ENCODE data around the gene RFX4. TPM values are rescaled to one million over a fixed set of nuclear protein-coding genes. Genes with fewer than 3 reads are reported as not detected.

The RFX4 gene
- total and polyA plus RNA-seq, 9 of the 15 experiments (the other 6 are each of a cell fraction or from before 2014, with no cell fraction given), result not detected

DNA sequence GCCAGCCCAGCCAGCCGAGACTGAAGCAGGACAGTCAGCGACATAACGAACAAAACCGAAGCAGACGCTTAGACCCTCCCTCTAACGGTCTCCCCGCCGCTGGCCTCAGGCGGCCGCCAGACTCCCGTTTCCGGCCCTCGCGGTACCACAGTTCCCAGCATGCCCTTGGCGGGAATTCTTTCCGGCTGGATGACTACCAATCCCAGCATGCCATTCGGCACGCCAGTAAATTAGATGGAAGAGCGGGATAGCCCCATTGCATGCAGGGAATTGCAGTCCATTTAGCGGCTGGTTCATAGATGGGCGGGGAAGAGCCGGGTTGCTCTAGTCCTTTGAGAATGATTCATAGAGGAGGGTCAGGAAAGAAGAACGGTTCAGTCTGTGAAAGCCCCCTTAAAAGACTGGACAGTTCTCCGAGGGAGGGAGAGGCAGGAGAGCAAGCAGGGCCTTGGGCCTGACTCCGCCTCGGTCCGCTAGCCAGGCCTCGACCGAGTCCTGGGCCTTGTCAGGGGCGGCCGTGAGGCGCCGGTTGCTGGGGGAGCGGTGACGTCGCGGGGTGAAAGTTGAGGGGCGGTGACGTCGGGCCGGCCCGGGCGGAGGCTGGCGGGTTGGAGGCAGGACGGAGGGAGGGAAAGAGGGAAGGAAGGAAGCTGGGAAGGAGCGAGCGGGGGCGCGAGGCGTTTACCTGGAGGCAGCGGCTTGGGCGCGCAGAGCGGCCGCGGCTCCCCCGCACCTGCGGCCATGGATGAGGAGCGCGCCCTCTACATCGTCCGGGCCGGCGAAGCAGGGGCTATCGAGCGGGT is 191.4 kb downstream of the RFX4 start, which contains the start of gene RIC8B (continued):
- TF ChIP-seq, protein P1, sequence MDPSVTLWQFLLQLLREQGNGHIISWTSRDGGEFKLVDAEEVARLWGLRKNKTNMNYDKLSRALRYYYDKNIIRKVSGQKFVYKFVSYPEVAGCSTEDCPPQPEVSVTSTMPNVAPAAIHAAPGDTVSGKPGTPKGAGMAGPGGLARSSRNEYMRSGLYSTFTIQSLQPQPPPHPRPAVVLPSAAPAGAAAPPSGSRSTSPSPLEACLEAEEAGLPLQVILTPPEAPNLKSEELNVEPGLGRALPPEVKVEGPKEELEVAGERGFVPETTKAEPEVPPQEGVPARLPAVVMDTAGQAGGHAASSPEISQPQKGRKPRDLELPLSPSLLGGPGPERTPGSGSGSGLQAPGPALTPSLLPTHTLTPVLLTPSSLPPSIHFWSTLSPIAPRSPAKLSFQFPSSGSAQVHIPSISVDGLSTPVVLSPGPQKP (CRISPR knock-in tag; IDR thresholded peaks at IDR 0.05), result no peak
- TF ChIP-seq, protein P2, sequence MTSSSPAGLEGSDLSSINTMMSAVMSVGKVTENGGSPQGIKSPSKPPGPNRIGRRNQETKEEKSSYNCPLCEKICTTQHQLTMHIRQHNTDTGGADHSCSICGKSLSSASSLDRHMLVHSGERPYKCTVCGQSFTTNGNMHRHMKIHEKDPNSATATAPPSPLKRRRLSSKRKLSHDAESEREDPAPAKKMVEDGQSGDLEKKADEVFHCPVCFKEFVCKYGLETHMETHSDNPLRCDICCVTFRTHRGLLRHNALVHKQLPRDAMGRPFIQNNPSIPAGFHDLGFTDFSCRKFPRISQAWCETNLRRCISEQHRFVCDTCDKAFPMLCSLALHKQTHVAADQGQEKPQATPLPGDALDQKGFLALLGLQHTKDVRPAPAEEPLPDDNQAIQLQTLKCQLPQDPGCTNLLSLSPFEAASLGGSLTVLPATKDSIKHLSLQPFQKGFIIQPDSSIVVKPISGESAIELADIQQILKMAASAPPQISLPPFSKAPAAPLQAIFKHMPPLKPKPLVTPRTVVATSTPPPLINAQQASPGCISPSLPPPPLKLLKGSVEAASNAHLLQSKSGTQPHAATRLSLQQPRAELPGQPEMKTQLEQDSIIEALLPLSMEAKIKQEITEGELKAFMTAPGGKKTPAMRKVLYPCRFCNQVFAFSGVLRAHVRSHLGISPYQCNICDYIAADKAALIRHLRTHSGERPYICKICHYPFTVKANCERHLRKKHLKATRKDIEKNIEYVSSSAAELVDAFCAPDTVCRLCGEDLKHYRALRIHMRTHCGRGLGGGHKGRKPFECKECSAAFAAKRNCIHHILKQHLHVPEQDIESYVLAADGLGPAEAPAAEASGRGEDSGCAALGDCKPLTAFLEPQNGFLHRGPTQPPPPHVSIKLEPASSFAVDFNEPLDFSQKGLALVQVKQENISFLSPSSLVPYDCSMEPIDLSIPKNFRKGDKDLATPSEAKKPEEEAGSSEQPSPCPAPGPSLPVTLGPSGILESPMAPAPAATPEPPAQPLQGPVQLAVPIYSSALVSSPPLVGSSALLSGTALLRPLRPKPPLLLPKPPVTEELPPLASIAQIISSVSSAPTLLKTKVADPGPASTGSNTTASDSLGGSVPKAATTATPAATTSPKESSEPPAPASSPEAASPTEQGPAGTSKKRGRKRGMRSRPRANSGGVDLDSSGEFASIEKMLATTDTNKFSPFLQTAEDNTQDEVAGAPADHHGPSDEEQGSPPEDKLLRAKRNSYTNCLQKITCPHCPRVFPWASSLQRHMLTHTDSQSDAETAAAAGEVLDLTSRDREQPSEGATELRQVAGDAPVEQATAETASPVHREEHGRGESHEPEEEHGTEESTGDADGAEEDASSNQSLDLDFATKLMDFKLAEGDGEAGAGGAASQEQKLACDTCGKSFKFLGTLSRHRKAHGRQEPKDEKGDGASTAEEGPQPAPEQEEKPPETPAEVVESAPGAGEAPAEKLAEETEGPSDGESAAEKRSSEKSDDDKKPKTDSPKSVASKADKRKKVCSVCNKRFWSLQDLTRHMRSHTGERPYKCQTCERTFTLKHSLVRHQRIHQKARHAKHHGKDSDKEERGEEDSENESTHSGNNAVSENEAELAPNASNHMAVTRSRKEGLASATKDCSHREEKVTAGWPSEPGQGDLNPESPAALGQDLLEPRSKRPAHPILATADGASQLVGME (CRISPR knock-in tag; IDR thresholded peaks at IDR 0.05), result no peak
- TF ChIP-seq PHB2 (IDR thresholded peaks at IDR 0.05; ENCODE audit: low read depth) (no peak), RBM39 (optimal IDR thresholded peaks at IDR 0.05; ENCODE audit: low read depth, low read length) (no peak), ZNF24 (IDR thresholded peaks at IDR 0.05) (no peak), ZNF551 (CRISPR knock-in tag; IDR thresholded peaks at IDR 0.05) (no peak), TEAD2 (tag; IDR thresholded peaks at IDR 0.05) (no peak), SMARCA4 (IDR thresholded peaks at IDR 0.05) (no peak), CEBPB (tag; IDR thresholded peaks at IDR 0.05) (no peak), ZNF134 (CRISPR knock-in tag; conservative IDR thresholded peaks at IDR 0.05) (0 out of 2 replicates have a peak, but pooled peaks have one; percentile 40)
- TF ChIP-seq, protein P3, sequence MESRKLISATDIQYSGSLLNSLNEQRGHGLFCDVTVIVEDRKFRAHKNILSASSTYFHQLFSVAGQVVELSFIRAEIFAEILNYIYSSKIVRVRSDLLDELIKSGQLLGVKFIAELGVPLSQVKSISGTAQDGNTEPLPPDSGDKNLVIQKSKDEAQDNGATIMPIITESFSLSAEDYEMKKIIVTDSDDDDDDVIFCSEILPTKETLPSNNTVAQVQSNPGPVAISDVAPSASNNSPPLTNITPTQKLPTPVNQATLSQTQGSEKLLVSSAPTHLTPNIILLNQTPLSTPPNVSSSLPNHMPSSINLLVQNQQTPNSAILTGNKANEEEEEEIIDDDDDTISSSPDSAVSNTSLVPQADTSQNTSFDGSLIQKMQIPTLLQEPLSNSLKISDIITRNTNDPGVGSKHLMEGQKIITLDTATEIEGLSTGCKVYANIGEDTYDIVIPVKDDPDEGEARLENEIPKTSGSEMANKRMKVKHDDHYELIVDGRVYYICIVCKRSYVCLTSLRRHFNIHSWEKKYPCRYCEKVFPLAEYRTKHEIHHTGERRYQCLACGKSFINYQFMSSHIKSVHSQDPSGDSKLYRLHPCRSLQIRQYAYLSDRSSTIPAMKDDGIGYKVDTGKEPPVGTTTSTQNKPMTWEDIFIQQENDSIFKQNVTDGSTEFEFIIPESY (CRISPR knock-in tag; IDR thresholded peaks at IDR 0.05), result no peak
- TF ChIP-seq, protein P4, sequence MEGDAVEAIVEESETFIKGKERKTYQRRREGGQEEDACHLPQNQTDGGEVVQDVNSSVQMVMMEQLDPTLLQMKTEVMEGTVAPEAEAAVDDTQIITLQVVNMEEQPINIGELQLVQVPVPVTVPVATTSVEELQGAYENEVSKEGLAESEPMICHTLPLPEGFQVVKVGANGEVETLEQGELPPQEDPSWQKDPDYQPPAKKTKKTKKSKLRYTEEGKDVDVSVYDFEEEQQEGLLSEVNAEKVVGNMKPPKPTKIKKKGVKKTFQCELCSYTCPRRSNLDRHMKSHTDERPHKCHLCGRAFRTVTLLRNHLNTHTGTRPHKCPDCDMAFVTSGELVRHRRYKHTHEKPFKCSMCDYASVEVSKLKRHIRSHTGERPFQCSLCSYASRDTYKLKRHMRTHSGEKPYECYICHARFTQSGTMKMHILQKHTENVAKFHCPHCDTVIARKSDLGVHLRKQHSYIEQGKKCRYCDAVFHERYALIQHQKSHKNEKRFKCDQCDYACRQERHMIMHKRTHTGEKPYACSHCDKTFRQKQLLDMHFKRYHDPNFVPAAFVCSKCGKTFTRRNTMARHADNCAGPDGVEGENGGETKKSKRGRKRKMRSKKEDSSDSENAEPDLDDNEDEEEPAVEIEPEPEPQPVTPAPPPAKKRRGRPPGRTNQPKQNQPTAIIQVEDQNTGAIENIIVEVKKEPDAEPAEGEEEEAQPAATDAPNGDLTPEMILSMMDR (IDR thresholded peaks at IDR 0.05 in 2 of 3, conservative IDR thresholded peaks at IDR 0.05 in 1 of 3; ENCODE audit: insufficient read depth in 2 of 3, low read depth in 1 of 3, low read length in 3 of 3), result peak in 1 of 3 experiments; percentile 20; a peak in 1 of 6 replicates
- TF ChIP-seq, protein P5, sequence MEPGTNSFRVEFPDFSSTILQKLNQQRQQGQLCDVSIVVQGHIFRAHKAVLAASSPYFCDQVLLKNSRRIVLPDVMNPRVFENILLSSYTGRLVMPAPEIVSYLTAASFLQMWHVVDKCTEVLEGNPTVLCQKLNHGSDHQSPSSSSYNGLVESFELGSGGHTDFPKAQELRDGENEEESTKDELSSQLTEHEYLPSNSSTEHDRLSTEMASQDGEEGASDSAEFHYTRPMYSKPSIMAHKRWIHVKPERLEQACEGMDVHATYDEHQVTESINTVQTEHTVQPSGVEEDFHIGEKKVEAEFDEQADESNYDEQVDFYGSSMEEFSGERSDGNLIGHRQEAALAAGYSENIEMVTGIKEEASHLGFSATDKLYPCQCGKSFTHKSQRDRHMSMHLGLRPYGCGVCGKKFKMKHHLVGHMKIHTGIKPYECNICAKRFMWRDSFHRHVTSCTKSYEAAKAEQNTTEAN (CRISPR knock-in tag; IDR thresholded peaks at IDR 0.05), result no peak
- TF ChIP-seq, protein P6, sequence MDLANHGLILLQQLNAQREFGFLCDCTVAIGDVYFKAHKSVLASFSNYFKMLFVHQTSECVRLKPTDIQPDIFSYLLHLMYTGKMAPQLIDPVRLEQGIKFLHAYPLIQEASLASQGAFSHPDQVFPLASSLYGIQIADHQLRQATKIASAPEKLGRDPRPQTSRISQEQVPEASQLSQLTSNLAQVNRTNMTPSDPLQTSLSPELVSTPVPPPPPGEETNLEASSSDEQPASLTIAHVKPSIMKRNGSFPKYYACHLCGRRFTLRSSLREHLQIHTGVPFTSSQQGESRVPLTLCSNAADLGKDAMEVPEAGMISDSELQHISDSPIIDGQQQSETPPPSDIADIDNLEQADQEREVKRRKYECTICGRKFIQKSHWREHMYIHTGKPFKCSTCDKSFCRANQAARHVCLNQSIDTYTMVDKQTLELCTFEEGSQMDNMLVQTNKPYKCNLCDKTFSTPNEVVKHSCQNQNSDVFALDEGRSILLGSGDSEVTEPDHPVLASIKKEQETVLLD (IDR thresholded peaks at IDR 0.05), result no peak
